D721Med (cell line): ENCODE results near the gene RABGGTA.
A peak's percentile ranks its signal among the peaks of the same experiment; 100 is the strongest.
"Not testable (repeated sequence)": the region's sequence is repeated elsewhere in the genome, so short reads cannot be mapped to it uniquely, and the experiment has no call there.

Experiments
- DNase-seq: peaks from one replicate; pipeline ENCODE4 v3.0.0; 2011; ENCODE audit warnings: low spot score; ENCODE audit not compliant: insufficient read length
- FAIRE-seq: peaks from 2 replicates; lab custom pipeline; 2011; peaks lifted over from hg19 to GRCh38; lab: Jason Lieb, UNC
- TF ChIP-seq, protein P1 (sequence below): IDR thresholded peaks from 2 replicates; pipeline ENCODE4 v1.5.1; 2012; ENCODE audit warnings: mild to moderate bottlenecking, control low read depth; ENCODE audit not compliant: insufficient read depth; ENCODE audit errors: missing control alignments

RABGGTA gene

GRCh38 chr14:24246765-24247212 is 24.6 kb downstream of the RABGGTA start:
- no peak for DNase-seq
- TF ChIP-seq, protein P1, sequence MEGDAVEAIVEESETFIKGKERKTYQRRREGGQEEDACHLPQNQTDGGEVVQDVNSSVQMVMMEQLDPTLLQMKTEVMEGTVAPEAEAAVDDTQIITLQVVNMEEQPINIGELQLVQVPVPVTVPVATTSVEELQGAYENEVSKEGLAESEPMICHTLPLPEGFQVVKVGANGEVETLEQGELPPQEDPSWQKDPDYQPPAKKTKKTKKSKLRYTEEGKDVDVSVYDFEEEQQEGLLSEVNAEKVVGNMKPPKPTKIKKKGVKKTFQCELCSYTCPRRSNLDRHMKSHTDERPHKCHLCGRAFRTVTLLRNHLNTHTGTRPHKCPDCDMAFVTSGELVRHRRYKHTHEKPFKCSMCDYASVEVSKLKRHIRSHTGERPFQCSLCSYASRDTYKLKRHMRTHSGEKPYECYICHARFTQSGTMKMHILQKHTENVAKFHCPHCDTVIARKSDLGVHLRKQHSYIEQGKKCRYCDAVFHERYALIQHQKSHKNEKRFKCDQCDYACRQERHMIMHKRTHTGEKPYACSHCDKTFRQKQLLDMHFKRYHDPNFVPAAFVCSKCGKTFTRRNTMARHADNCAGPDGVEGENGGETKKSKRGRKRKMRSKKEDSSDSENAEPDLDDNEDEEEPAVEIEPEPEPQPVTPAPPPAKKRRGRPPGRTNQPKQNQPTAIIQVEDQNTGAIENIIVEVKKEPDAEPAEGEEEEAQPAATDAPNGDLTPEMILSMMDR: no peak
- no peak for FAIRE-seq

DNA sequence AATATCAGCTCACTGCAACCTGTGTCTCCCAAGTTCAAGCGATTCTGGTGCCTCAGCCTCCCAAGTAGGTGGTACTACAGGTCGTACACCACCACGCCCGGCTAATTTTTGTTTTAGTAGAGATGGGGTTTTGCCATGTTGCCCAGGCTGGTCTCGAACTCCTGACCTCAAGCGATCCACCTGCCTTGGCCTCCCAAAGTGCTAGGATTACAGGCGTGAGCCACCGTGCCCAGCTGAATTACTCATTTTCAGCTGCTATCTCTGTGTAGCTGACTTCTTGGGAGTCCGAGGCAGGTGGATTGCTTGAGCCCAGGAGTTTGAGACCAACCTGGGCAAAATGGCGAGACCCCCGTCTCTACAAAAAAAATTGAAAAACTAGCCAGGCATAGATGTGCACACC is 26.0 kb downstream of the RABGGTA start:
- FAIRE-seq, DNase-seq: not testable (repeated sequence)

GRCh38 chr14:24243336-24243836 is 28.0 kb downstream of the RABGGTA start:
- no peak for FAIRE-seq
- TF ChIP-seq, protein P1: no peak
- no peak for DNase-seq

DNA sequence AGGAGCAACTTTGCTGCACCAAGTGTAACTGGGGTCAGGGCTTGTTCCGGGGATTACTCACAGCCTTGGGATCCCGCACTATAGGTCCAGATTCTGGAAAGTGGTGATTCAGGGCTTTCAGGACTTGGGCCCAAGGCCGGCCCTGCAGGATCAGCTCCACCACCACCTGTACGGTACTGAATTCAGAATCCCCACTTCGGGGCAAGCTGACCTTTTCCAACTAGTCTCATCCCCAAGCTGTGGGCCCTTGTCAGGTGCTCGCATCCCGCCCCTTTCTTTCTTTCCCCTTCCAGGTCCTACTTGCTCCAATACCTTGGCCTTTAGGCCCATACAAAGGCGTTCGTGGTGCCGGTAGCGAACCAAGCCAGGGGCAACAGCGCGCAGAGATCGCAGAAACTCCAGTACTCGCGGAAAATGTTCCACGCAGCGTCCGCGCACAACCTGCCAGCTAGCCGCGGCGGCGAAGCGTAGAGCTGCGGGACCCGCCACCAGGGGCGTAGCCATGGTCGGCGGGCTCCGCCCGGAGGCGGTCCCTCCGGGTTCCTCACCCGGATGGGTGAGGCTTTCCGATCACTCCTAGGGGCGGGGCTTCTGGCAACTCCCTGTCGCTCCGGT is 29.5 kb downstream of the RABGGTA start:
- DNase-seq: peak; percentile 96
- TF ChIP-seq, protein P1: peak; percentile 17
- FAIRE-seq: no peak

DNA sequence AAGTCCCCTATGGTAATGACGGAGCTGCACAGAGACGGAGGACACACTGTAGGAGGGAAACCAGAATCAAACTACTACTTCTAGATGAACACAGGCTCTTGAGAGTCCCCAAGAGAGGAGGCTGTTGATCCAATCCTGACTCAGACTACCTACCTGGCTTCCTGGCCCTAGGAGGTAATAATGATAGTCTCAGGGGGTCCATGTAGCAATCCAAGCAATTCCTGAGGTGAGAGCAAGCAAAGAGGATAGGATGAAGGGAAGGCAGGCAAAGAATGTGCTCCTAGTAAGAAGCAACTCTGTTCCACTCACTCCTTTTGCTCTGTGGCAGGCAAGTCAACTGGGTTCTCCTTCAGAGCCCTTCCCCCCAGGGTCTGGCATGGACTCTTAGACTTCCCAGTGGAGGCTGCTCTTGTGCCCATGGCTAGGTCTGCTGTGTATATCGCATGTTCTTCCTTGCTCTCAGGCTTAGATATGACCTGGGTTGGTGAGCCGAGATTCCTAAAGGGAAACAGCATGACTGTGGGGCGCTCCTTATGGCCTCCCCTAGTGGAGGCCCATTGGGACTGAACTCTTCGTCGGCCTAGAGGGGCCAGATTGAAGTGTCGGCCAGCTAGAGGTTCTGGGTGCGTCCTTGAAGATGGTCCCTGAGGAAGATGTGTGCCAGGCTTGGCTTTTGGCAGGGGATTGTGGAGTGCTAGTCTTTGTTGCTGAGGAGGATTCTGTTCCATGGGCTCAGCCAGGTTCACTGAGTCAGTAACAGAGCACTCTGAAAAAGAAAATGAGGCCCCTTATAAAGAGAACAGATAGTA is 31.1 kb downstream of the RABGGTA start:
- TF ChIP-seq, protein P1: no peak
- FAIRE-seq (no peak), DNase-seq (no peak)

GRCh38 chr14:24238527-24239037 is 32.8 kb downstream of the RABGGTA start:
- no peak for FAIRE-seq
- no peak for DNase-seq
- TF ChIP-seq, protein P1: no peak

DNA sequence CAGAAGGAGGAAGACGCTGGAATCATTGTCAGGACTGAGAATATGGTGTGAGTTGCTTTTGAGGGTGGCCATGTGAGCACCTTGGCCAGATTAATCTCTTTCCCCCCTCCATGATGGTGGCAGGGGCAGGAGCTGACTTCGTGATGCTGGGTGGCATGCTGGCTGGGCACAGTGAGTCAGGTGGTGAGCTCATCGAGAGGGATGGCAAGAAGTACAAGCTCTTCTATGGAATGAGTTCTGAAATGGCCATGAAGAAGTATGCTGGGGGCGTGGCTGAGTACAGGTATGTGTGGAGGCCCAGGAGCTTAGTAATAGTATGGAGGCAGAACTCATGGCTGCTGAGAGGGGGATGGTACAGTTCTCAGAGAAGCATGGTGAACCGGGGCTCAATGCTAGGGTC is 33.3 kb downstream of the RABGGTA start:
- FAIRE-seq: no peak
- TF ChIP-seq, protein P1: no peak
- DNase-seq: no peak
